HepG2 (cell line): ENCODE measurements around the gene RRBP1. TPM values are rescaled to one million over a fixed set of nuclear protein-coding genes. Genes with fewer than 3 reads are reported as not detected.

Experiments
- ARHGAP35 ChIP-seq: sonication (generic); formaldehyde crosslinking; IDR thresholded peaks from 2 replicates; pipeline ENCODE4 v1.9.0; 2022; ENCODE audit warnings: mild to moderate bottlenecking, inconsistent platforms, moderate library complexity, missing genetic modification reagents, borderline replicate concordance
- CCDC6 ChIP-seq: sonication (generic); formaldehyde crosslinking; IDR thresholded peaks from 2 replicates; pipeline ENCODE4 v1.8.1; 2022; ENCODE audit warnings: mild to moderate bottlenecking, missing genetic modification reagents, moderate library complexity
- GATAD2A ChIP-seq: IDR thresholded peaks from 2 replicates; pipeline ENCODE4 v1.6.1; 2016
- HNRNPUL1 ChIP-seq: fragments of 200-400 bp; formaldehyde crosslinking; IDR thresholded peaks from 2 replicates; pipeline ENCODE4 v1.6.1; 2017; ENCODE audit warnings: low read depth, mild to moderate bottlenecking, low read length, moderate library complexity
- KAT7 ChIP-seq: IDR thresholded peaks from 2 replicates; pipeline ENCODE4 v1.6.1; 2018; ENCODE audit warnings: borderline replicate concordance, missing compliant biosample characterization
- KDM5A ChIP-seq: fragments of 200-600 bp; sonication (generic); IDR thresholded peaks from 2 replicates; pipeline ENCODE4 v1.7.0; 2018; ENCODE audit warnings: antibody characterized with exemption, mild to moderate bottlenecking, low read length, borderline replicate concordance
- MAX ChIP-seq: IDR thresholded peaks from 2 replicates; pipeline ENCODE4 v1.6.1; 2012; ENCODE audit warnings: inconsistent platforms
- NR0B2 ChIP-seq: sonication (generic); formaldehyde crosslinking; IDR thresholded peaks from 2 replicates; pipeline ENCODE4 v1.4.0; 2020; ENCODE audit warnings: mild to moderate bottlenecking, missing genetic modification reagents
- POLR2AphosphoS5 ChIP-seq: IDR thresholded peaks from 2 replicates; pipeline ENCODE4 v1.6.1; 2012; ENCODE audit warnings: low read depth, low read length
- RFXAP ChIP-seq: sonication (generic); formaldehyde crosslinking; IDR thresholded peaks from 2 replicates; pipeline ENCODE4 v1.4.0; 2020; ENCODE audit warnings: missing genetic modification reagents, borderline replicate concordance
- RNF2 ChIP-seq: fragments of 450-650 bp; conservative IDR thresholded peaks from 2 replicates; pipeline ENCODE4 v1.6.1; 2016; ENCODE audit warnings: low read depth
- SNAPC5 ChIP-seq: sonication (generic); formaldehyde crosslinking; IDR thresholded peaks from 2 replicates; pipeline ENCODE4 v1.8.1; 2023; ENCODE audit warnings: mild to moderate bottlenecking, missing genetic modification reagents, borderline replicate concordance
- THRA ChIP-seq: sonication (generic); formaldehyde crosslinking; IDR thresholded peaks from 2 replicates; pipeline ENCODE4 v1.4.0; 2020; ENCODE audit warnings: missing genetic modification reagents, borderline replicate concordance
- U2AF2 ChIP-seq: fragments of 200-400 bp; formaldehyde crosslinking; IDR thresholded peaks from 2 replicates; pipeline ENCODE4 v1.6.1; 2017; ENCODE audit warnings: low read depth, mild to moderate bottlenecking, low read length
- ZFAT ChIP-seq: sonication (generic); formaldehyde crosslinking; conservative IDR thresholded peaks from 2 replicates; pipeline ENCODE4 v1.8.1; 2023; ENCODE audit warnings: missing genetic modification reagents, inconsistent platforms
- ZNF280B ChIP-seq: sonication (generic); formaldehyde crosslinking; IDR thresholded peaks from 2 replicates; pipeline ENCODE4 v1.5.0; 2020; ENCODE audit warnings: missing genetic modification reagents, mild to moderate bottlenecking, borderline replicate concordance
- ZNF335 ChIP-seq: sonication (generic); formaldehyde crosslinking; IDR thresholded peaks from 2 replicates; pipeline ENCODE4 v1.4.0; 2020; ENCODE audit warnings: missing genetic modification reagents
- ZNF343 ChIP-seq: sonication (generic); formaldehyde crosslinking; IDR thresholded peaks from 2 replicates; pipeline ENCODE4 v1.4.0; 2020; ENCODE audit warnings: mild to moderate bottlenecking, missing genetic modification reagents
- ZNF589 ChIP-seq: sonication (generic); formaldehyde crosslinking; conservative IDR thresholded peaks from 2 replicates; pipeline ENCODE4 v1.8.0; 2022; ENCODE audit warnings: mild to moderate bottlenecking, moderate library complexity, missing genetic modification reagents
- ZNF792 ChIP-seq: IDR thresholded peaks from 2 replicates; pipeline ENCODE4 v1.6.1; 2016
- ZNF850 ChIP-seq: sonication (generic); formaldehyde crosslinking; conservative IDR thresholded peaks from 2 replicates; pipeline ENCODE4 v1.9.0; 2021; ENCODE audit warnings: mild to moderate bottlenecking, missing genetic modification reagents
- polyA plus RNA-seq, 8 experiments: library from polyadenylated mRNA; depleted of rRNA in 3 of 8; stranded (reverse) in 7 of 8; unstranded in 1 of 8; fragments of >200 nt; fragmentation: Illumina TruSeq in 4 of 8; extraction: Trizol in 4 of 8; gene quantifications; 2 replicates each; pipeline versions ENCODE4 v1.2.1 to v1.2.3, GENCODE V29; 2011 to 2016; ENCODE audit warnings: low read depth in 4 of 8, missing spikeins in 1 of 8, mixed read lengths in 1 of 8; ENCODE audit not compliant: insufficient read depth in 1 of 8
- total RNA-seq, 5 experiments: library from RNA; depleted of rRNA; stranded (reverse); fragments of >200 nt; fragmentation: Illumina TruSeq; extraction: Trizol; gene quantifications; 2 replicates each; pipeline ENCODE4 v1.2.3, GENCODE V29; 2016; ENCODE audit warnings: low read depth in 1 of 5
- TF ChIP-seq, protein P1 (sequence below): IDR thresholded peaks from 2 replicates; pipeline ENCODE4 v1.6.1; 2016; ENCODE audit warnings: mild to moderate bottlenecking, missing biosample characterization, missing genetic modification reagents
- TF ChIP-seq, protein P2 (sequence below): sonication (generic); formaldehyde crosslinking; IDR thresholded peaks from 2 replicates; pipeline ENCODE4 v1.5.1; 2020; ENCODE audit warnings: missing genetic modification reagents, mild to moderate bottlenecking, borderline replicate concordance

RRBP1 gene
- total and polyA plus RNA-seq, 2 of the 13 experiments (the other 11 are each of a cell fraction or from before 2014, with no cell fraction given): 150 to 222 TPM

DNA sequence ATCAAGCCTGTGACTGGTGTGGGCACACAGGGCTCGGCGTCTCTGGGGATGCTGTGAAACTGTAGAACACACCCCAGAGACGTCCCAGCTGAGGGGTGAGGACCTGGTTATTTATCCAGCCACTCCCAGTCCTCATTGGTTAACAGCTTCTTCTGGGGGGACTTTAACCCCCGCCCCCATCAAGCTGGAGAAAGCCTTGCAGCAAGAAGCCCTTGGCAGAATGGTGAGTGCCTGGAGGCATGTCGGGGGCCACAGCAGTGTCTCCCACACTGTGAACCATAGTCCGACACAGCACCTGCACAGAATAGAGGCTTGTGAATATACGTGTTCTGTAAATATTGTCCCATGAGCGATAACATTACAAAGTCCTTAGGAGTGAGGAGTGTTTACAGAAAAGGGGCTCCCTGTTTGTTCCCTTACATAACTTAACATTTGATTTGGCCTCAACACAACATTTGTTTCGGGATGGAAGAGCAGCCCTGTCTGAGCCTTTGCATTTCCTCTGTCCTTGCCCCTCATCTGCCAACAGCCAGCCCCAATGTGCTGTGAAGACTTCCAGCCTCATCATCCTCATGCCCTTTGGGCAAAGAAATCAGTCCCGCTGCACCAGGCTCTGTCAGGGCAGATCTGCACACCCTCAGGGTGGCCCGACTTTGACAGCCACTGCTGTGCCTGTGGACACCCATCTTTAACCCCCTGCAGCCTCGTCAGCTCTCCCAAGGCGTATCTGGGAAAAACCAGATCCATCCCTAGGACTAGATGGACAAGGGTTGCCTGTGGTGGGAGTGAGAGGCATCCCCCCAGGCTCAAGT lies 2.2 kb upstream of the RRBP1 start (continued):
- no peak for TF ChIP-seq KDM5A
- peak; percentile 97 for TF ChIP-seq ZNF792 (CRISPR knock-in tag)
- TF ChIP-seq, protein P1, sequence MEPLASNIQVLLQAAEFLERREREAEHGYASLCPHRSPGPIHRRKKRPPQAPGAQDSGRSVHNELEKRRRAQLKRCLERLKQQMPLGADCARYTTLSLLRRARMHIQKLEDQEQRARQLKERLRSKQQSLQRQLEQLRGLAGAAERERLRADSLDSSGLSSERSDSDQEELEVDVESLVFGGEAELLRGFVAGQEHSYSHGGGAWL (CRISPR knock-in tag): no peak; the same call in none of the 2 replicates
- TF ChIP-seq THRA (CRISPR knock-in tag): peak; percentile 92; the same call in 1 of the 2 replicates
- TF ChIP-seq RFXAP: peak; percentile 79
- peak; percentile 38; the same call in 1 of the 2 replicates for TF ChIP-seq POLR2AphosphoS5
- no peak for TF ChIP-seq ZFAT
- TF ChIP-seq RNF2: no peak; the same call in 1 of the 2 replicates
- TF ChIP-seq, protein P2, sequence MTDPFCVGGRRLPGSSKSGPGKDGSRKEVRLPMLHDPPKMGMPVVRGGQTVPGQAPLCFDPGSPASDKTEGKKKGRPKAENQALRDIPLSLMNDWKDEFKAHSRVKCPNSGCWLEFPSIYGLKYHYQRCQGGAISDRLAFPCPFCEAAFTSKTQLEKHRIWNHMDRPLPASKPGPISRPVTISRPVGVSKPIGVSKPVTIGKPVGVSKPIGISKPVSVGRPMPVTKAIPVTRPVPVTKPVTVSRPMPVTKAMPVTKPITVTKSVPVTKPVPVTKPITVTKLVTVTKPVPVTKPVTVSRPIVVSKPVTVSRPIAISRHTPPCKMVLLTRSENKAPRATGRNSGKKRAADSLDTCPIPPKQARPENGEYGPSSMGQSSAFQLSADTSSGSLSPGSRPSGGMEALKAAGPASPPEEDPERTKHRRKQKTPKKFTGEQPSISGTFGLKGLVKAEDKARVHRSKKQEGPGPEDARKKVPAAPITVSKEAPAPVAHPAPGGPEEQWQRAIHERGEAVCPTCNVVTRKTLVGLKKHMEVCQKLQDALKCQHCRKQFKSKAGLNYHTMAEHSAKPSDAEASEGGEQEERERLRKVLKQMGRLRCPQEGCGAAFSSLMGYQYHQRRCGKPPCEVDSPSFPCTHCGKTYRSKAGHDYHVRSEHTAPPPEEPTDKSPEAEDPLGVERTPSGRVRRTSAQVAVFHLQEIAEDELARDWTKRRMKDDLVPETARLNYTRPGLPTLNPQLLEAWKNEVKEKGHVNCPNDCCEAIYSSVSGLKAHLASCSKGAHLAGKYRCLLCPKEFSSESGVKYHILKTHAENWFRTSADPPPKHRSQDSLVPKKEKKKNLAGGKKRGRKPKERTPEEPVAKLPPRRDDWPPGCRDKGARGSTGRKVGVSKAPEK: peak; percentile 97
- peak; percentile 75; the same call in 1 of the 2 replicates for TF ChIP-seq SNAPC5 (CRISPR knock-in tag)
- peak; percentile 74 for TF ChIP-seq MAX
- TF ChIP-seq ZNF343 (CRISPR knock-in tag): peak; percentile 51
- no peak for TF ChIP-seq NR0B2 (CRISPR knock-in tag)
- peak; percentile 99 for TF ChIP-seq CCDC6 (CRISPR knock-in tag)
- TF ChIP-seq ZNF850 (CRISPR knock-in tag): peak; percentile 22; the same call in 1 of the 2 replicates
- no peak for TF ChIP-seq ARHGAP35 (CRISPR knock-in tag)
- TF ChIP-seq ZNF335 (CRISPR knock-in tag): peak; percentile 88
- peak; percentile 92 for TF ChIP-seq KAT7 (CRISPR knock-in tag)
- TF ChIP-seq U2AF2: no peak
- no peak for TF ChIP-seq HNRNPUL1
- TF ChIP-seq GATAD2A (CRISPR knock-in tag): peak; percentile 98
- TF ChIP-seq ZNF280B (CRISPR knock-in tag): peak; percentile 0; the same call in 1 of the 2 replicates
- no peak for TF ChIP-seq ZNF589 (CRISPR knock-in tag)
